CD14-positive monocyte (primary cell): ENCODE measurements around the gene MITF. TPM values are rescaled to one million over a fixed set of nuclear protein-coding genes. Genes with fewer than 3 reads are reported as not detected.

Experiments used
- DNase-seq, 3 donors: peaks; one replicate each; pipeline ENCODE4 v3.0.0-alpha.2; 2011 to 2022
- H2AFZ ChIP-seq: 2 replicates; pipeline ENCODE4 v1.6.0; 2012; ENCODE audit warnings: mild to moderate bottlenecking, low read depth, low read length, inconsistent platforms; ENCODE audit not compliant: insufficient read depth, poor library complexity, severe bottlenecking
- H3K27ac ChIP-seq, 2 donors: 1 replicate in 1 of 2; 2 replicates in 1 of 2; pipeline ENCODE4 v1.5.1; 2012 to 2013; ENCODE audit warnings: low read length in 2 of 2, control low read depth in 1 of 2, inconsistent platforms in 1 of 2, low read depth in 1 of 2, mild to moderate bottlenecking in 1 of 2
- H3K27me3 ChIP-seq, 2 donors: one replicate each; pipeline versions ENCODE4 v1.6.0 to v1.6.1; 2011 to 2013; ENCODE audit warnings: low read length in 2 of 2; ENCODE audit not compliant: control insufficient read depth in 2 of 2, insufficient read depth in 2 of 2
- H3K36me3 ChIP-seq, 2 donors: replicated peaks in 1 of 2; 1 replicate in 1 of 2; 2 replicates in 1 of 2; pipeline versions ENCODE4 v1.5.1 to v1.6.1; 2012 to 2013; ENCODE audit warnings: low read length in 2 of 2, control low read depth in 1 of 2, inconsistent platforms in 1 of 2, mild to moderate bottlenecking in 1 of 2; ENCODE audit not compliant: insufficient read depth in 2 of 2, control insufficient read depth in 1 of 2
- H3K4me1 ChIP-seq, 2 donors: 1 replicate in 1 of 2; 2 replicates in 1 of 2; pipeline versions ENCODE4 v1.5.1 to v1.6.1; 2012 to 2013; ENCODE audit warnings: low read length in 2 of 2, control low read depth in 1 of 2, inconsistent platforms in 1 of 2, mild to moderate bottlenecking in 1 of 2, moderate library complexity in 1 of 2; ENCODE audit not compliant: insufficient read depth in 2 of 2, control insufficient read depth in 1 of 2
- H3K4me2 ChIP-seq: replicated peaks from 2 replicates; pipeline ENCODE3; 2012; ENCODE audit warnings: low read length, moderate library complexity, mild to moderate bottlenecking; ENCODE audit not compliant: poor library complexity, severe bottlenecking; ENCODE audit errors: extremely low read depth
- H3K4me3 ChIP-seq, 3 experiments: fragments of 200-600 bp in 1 of 3; sonication (generic) in 1 of 3; replicated peaks in 1 of 3; 1 replicate in 2 of 3; 2 replicates in 1 of 3; pipeline ENCODE4 v1.5.1; 2011 to 2013; ENCODE audit warnings: low read length in 3 of 3, mild to moderate bottlenecking in 3 of 3, control low read depth in 2 of 3, low read depth in 2 of 3, inconsistent platforms in 1 of 3, moderate library complexity in 1 of 3
- H3K79me2 ChIP-seq: 2 replicates; pipeline ENCODE4 v1.6.0; 2012; ENCODE audit warnings: mild to moderate bottlenecking, control low read depth, inconsistent platforms, low read length, moderate library complexity; ENCODE audit not compliant: insufficient read depth
- H3K9ac ChIP-seq: 2 replicates; pipeline ENCODE4 v1.6.0; 2017; ENCODE audit warnings: low read length, mild to moderate bottlenecking; ENCODE audit not compliant: insufficient read depth, poor library complexity, severe bottlenecking
- H3K9me3 ChIP-seq, 2 donors: replicated peaks in 1 of 2; 1 replicate in 1 of 2; 2 replicates in 1 of 2; pipeline versions ENCODE4 v1.5.1 to v1.6.1; 2012 to 2013; ENCODE audit warnings: low read length in 2 of 2, control low read depth in 1 of 2; ENCODE audit not compliant: control insufficient read depth in 1 of 2, insufficient read depth in 1 of 2
- H4K20me1 ChIP-seq: 2 replicates; pipeline ENCODE4 v1.6.0; 2012; ENCODE audit warnings: mild to moderate bottlenecking, low read length, control low read depth, moderate library complexity; ENCODE audit not compliant: insufficient read depth
- H3K27ac Mint-ChIP-seq, 7 donors: one replicate each; pipeline ENCODE4 v1.8.0; 2020; ENCODE audit warnings: mild to moderate bottlenecking in 7 of 7, mixed read lengths in 7 of 7, moderate library complexity in 6 of 7, inconsistent platforms in 2 of 7
- H3K27me3 Mint-ChIP-seq, 3 donors: one replicate each; pipeline ENCODE4 v1.8.0; 2021 to 2022; ENCODE audit warnings: low read depth in 3 of 3, mild to moderate bottlenecking in 3 of 3, mixed read lengths in 3 of 3, moderate library complexity in 3 of 3, inconsistent platforms in 1 of 3
- H3K36me3 Mint-ChIP-seq, 2 donors: one replicate each; pipeline ENCODE4 v1.8.0; 2020; ENCODE audit warnings: mixed read lengths in 2 of 2, inconsistent platforms in 1 of 2, mild to moderate bottlenecking in 1 of 2
- H3K4me1 Mint-ChIP-seq: one replicate; pipeline ENCODE4 v1.8.0; 2020; ENCODE audit warnings: mild to moderate bottlenecking, mixed read lengths
- H3K4me3 Mint-ChIP-seq, 2 donors: one replicate each; pipeline ENCODE4 v1.8.0; 2020; ENCODE audit warnings: mild to moderate bottlenecking in 2 of 2, mixed read lengths in 2 of 2, moderate library complexity in 1 of 2
- H3K9me3 Mint-ChIP-seq, 7 donors: one replicate each; pipeline ENCODE4 v1.8.0; 2020 to 2022; ENCODE audit warnings: mixed read lengths in 7 of 7, mild to moderate bottlenecking in 6 of 7, moderate library complexity in 6 of 7, inconsistent platforms in 2 of 7
- CTCF ChIP-seq: fragments of 200-600 bp; IDR thresholded peaks from one replicate; pipeline ENCODE4 v1.8.0; 2022; ENCODE audit warnings: antibody characterized with exemption, mild to moderate bottlenecking
- WGBS: methylation state at CpG from one replicate; pipeline ENCODE4 v1.1.5; 2013; ENCODE audit warnings: missing lambda C conversion rate; ENCODE audit not compliant: insufficient coverage; 5-methylcytosine and 5-hydroxymethylcytosine counted together
- intact Hi-C, 2 donors: fragments of 100-400 bp; cut with micrococcal nuclease; formaldehyde crosslinking; loops; one replicate each; pipeline versions ENCODE4 v1.15.0 to v1.15.1; 2023
- polyA plus RNA-seq, 3 donors: library from polyadenylated mRNA; depleted of rRNA in 1 of 3; unstranded in 2 of 3; stranded (reverse) in 1 of 3; fragments of 300-500 nt in 2 of 3; fragments of >200 nt in 1 of 3; fragmentation: Illumina TruSeq in 2 of 3; gene quantifications; 1 replicate in 2 of 3; 2 replicates in 1 of 3; pipeline ENCODE4 v1.2.3, GENCODE V29; 2012 to 2021

Gene MITF
- polyA plus RNA-seq, 3 donors: 7.0 to 15.1 (median 12.1) TPM

DNA sequence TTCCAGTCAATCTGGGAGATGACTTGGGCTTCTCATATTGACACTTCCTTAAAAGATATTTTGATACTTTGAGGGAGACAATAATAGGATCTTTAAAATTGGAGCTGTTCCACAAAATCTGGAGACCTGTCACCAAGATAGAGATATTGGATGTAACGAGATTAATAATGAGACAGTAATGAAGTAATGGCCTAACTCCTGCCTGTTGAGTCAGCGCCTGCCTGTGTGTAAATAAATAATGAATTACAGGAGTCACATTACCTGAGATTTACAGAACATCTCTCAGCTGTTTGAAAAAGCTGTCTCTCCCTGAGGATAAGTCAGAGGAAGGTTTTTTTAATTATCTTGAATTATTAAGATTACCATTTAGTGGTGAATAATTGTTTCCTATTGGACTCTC, 43.8 kb upstream of the MITF start:
- Mint-ChIP-seq H3K4me1 (peaks cover 11% of the 10 kb centered on the region), H3K4me3 (no peak overlapping the region), H3K36me3 (no peaks in the 10 kb centered on the region), H3K9me3 (no peaks in the 10 kb centered on the region), H3K27ac (no peak overlapping the region), H3K27me3 (no peaks in the 10 kb centered on the region)
- Histone ChIP-seq H3K4me2 (no peak overlapping the region), H3K9ac (no peak overlapping the region), H3K4me3 (no peak overlapping the region), H3K4me1 (no peaks in the 10 kb centered on the region), H3K36me3 (no peaks in the 10 kb centered on the region), H3K27me3 (no peaks in the 10 kb centered on the region), H3K79me2 (no peaks in the 10 kb centered on the region), H2AFZ (no peak overlapping the region), H3K27ac (no peak overlapping the region), H4K20me1 (no peaks in the 10 kb centered on the region), H3K9me3 (peaks cover 0 to under 1% of the 10 kb centered on the region in 2 donors)
- TF ChIP-seq CTCF: no peak
- no peak for DNase-seq
- WGBS: 100% methylated on average over 1 of the region's 2 CpGs
- intact Hi-C loops: loop anchor here in 1 of 2 donors (10.0 kb wide), 1 partner anchor 249 kb away; no protein-coding TSS in a partner anchor

DNA sequence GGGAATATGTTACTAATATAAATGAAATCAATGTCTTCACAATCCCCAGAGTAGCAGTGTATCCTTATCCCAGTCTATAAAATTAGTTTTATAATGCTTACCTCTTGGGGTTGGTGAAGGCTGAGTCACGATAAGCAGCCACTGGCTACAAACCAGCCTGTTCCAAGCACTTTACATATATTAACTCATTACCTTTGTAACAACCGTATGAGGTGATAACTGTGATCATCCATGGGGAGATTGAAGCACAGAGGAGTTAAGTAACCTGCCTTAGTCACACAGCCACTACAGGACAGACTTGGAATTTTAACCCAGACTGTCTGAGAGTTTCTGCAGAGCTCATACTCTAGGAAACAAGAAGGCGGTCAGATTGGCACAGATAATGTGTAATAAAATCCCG, 43.3 kb upstream of the MITF start:
- no peaks in the 10 kb centered on the region for H3K36me3 Mint-ChIP-seq
- H3K79me2 ChIP-seq: no peaks in the 10 kb centered on the region

More for the DNA sequence above, 43.3 kb upstream of the MITF start:
- H3K27ac Mint-ChIP-seq: no peak overlapping the region
- Histone ChIP-seq H3K9me3 (peaks cover 4 to 5% of the 10 kb centered on the region in 2 donors), H3K4me1 (no peaks in the 10 kb centered on the region), H3K4me3 (no peak overlapping the region), H3K36me3 (no peaks in the 10 kb centered on the region), H3K27me3 (no peaks in the 10 kb centered on the region), H4K20me1 (no peaks in the 10 kb centered on the region), H2AFZ (no peak overlapping the region), H3K9ac (no peak overlapping the region), H3K27ac (no peak overlapping the region), H3K4me2 (no peak overlapping the region)
- no peak for DNase-seq
- H3K4me1 Mint-ChIP-seq: peaks cover 11% of the 10 kb centered on the region
- H3K27me3 Mint-ChIP-seq: no peaks in the 10 kb centered on the region
- H3K9me3 Mint-ChIP-seq: peaks cover 0 to 5% (median 4%) of the 10 kb centered on the region in 7 donors
- intact Hi-C loops: loop anchor here in 1 of 2 donors (10.0 kb wide), 1 partner anchor 249 kb away; no protein-coding TSS in a partner anchor
- no peak for TF ChIP-seq CTCF
- H3K4me3 Mint-ChIP-seq: no peak overlapping the region
- WGBS: 93% methylated on average over 2 of the region's 4 CpGs
